GM21529 (cell line): Measurements from ENCODE around the gene C15orf61.

Experiments
- ATAC-seq: cut with Tn5 transposase; IDR thresholded peaks from one replicate; pipeline ENCODE4 v1.9.1; 2021; ENCODE audit not compliant: unreplicated experiment

The C15orf61 gene

GRCh38 chr15:67548862-67549651, 28.1 kb downstream of the C15orf61 start:
- ATAC-seq, result no peak

GRCh38 chr15:67549736-67550135, 28.8 kb downstream of the C15orf61 start:
- ATAC-seq, result no peak

- ATAC-seq, result no peak
These were observed 29.6 kb downstream of the C15orf61 start for GRCh38 chr15:67550522-67550921.

- no peak for ATAC-seq
These were observed 30.3 kb downstream of the C15orf61 start for GRCh38 chr15:67551207-67551743.

- no peak for ATAC-seq
These were observed 33.6 kb downstream of the C15orf61 start for GRCh38 chr15:67554580-67554979.

GRCh38 chr15:67556976-67557570, 36.1 kb downstream of the C15orf61 start:
- no peak for ATAC-seq

- no peak for ATAC-seq
These were observed 37.6 kb downstream of the C15orf61 start for GRCh38 chr15:67558502-67558901.

- no peak for ATAC-seq
These were observed 38.2 kb downstream of the C15orf61 start for GRCh38 chr15:67559158-67559557.

- ATAC-seq, result no peak
These were observed 38.6 kb downstream of the C15orf61 start for GRCh38 chr15:67559576-67559975.

- ATAC-seq, result no peak
These were observed 39.4 kb downstream of the C15orf61 start for GRCh38 chr15:67560320-67560719.

- no peak for ATAC-seq
These were observed 42.2 kb downstream of the C15orf61 start for GRCh38 chr15:67563092-67563491.

GRCh38 chr15:67564021-67564967, 43.4 kb downstream of the C15orf61 start:
- ATAC-seq, result peak; percentile 92

- peak; percentile 35 for ATAC-seq
These were observed 44.0 kb downstream of the C15orf61 start for GRCh38 chr15:67564968-67565345.

GRCh38 chr15:67569668-67570067, 48.7 kb downstream of the C15orf61 start:
- no peak for ATAC-seq

GRCh38 chr15:67570875-67571647, 50.1 kb downstream of the C15orf61 start:
- ATAC-seq, result no peak

GRCh38 chr15:67571648-67572415, 50.9 kb downstream of the C15orf61 start:
- no peak for ATAC-seq

- no peak for ATAC-seq
These were observed 52.3 kb downstream of the C15orf61 start for GRCh38 chr15:67573194-67573593.

GRCh38 chr15:67575039-67575502, 54.1 kb downstream of the C15orf61 start:
- ATAC-seq, result no peak

- no peak for ATAC-seq
These were observed 57.2 kb downstream of the C15orf61 start for GRCh38 chr15:67578020-67578600.
